Measurements from ENCODE around the gene FEM1B. TPM values are rescaled to one million over a fixed set of nuclear protein-coding genes. Genes with fewer than 3 reads are reported as not detected.

Gene FEM1B
- total RNA-seq, 1 experiment from 2014 or later = 22.1 TPM

DNA sequence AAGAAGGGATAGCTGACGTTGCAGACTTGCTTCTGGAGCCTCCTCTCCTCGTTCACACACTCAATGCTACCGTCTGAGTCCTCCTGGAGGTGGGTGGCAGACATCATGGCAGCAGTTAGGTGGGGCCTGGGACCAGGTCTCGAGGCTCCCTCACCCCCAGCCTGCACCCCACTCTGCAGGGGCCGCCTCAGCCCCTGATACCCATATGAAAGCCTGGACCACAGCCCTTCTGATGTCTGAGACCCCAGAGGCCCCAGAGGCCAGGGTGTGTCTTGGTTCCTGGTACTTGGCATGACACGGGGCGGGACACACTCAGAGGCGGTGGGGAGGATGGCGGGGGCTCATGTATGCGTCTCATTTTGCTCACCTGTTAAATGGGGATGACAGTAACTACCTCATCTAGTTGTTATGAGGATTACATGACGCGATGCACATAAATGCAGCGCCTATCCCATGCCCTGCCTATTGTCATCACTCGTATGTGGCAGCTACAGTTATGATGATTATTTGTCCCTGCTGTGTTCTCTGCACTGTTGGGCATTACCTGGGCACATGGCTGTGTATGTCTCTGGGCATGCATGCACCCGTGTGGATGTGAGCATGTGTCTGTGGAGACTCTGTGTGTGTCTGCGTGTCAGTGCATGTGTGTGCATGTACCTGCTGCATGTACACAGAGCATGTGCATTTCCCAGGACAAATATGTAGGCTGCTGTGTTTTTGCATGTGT, 39.9 kb downstream of the FEM1B start:
- intact Hi-C loops (cut with micrococcal nuclease) = no loop called here
- Histone ChIP-seq H3K4me1 (ENCODE audit: insufficient read depth, low read length) (no peaks in the 10 kb centered on the region), H2AFZ (ENCODE audit: low read length) (no peak overlapping the region), H3K27ac (ENCODE audit: low read length) (no peak overlapping the region), H3F3A (ENCODE audit: low read length, unreplicated experiment) (no peaks in the 10 kb centered on the region), H3K4me2 (ENCODE audit: low read length) (no peak overlapping the region), H3K36me3 (ENCODE audit: low read depth, low read length) (no peaks in the 10 kb centered on the region), H3K9me2 (replicated peaks; ENCODE audit: low read length) (no peaks in the 10 kb centered on the region), H3K9me3 (ENCODE audit: low read length) (no peaks in the 10 kb centered on the region), H4K20me1 (ENCODE audit: low read length) (no peaks in the 10 kb centered on the region), H3K79me2 (ENCODE audit: low read length) (no peaks in the 10 kb centered on the region), H3K27me3 (ENCODE audit: low read length) (no peaks in the 10 kb centered on the region), H3K4me3 (ENCODE audit: low read length) (no peak overlapping the region), H3K9ac (ENCODE audit: low read length) (no peak overlapping the region)
- TF ChIP-seq EZH2phosphoT487 (IDR thresholded peaks at IDR 0.05; ENCODE audit: borderline replicate concordance, low read length) (no peak), CTCF (conservative IDR thresholded peaks at IDR 0.05; ENCODE audit: low read depth, low read length) (no peak), EZH2 (IDR thresholded peaks at IDR 0.05; ENCODE audit: low read length, unreplicated experiment) (no peak)
- no TSS peak for BruUV-seq (replicated peaks)
- ATAC-seq (no peak), DNase-seq (no peak)
- POLR2A ChIA-PET (ENCODE audit: unreplicated experiment) = interaction anchor here (0.6 kb wide), 1 partner anchor 65 kb away, joined by 9 read pairs; no protein-coding TSS in a partner anchor
- CTCF ChIA-PET = no interaction called here

- no peak overlapping the region for H3K4me3 ChIP-seq (ENCODE audit: low read length)
- H3K9me3 ChIP-seq (ENCODE audit: low read length) = no peaks in the 10 kb centered on the region
- no TSS peak for BruUV-seq (replicated peaks)
- no peaks in the 10 kb centered on the region for H3K4me1 ChIP-seq (ENCODE audit: insufficient read depth, low read length)
- no peaks in the 10 kb centered on the region for H3K36me3 ChIP-seq (ENCODE audit: low read depth, low read length)
- no peak overlapping the region for H2AFZ ChIP-seq (ENCODE audit: low read length)
- TF ChIP-seq EZH2 (IDR thresholded peaks at IDR 0.05; ENCODE audit: low read length, unreplicated experiment) (no peak), EZH2phosphoT487 (IDR thresholded peaks at IDR 0.05; ENCODE audit: borderline replicate concordance, low read length) (no peak), CTCF (conservative IDR thresholded peaks at IDR 0.05; ENCODE audit: low read depth, low read length) (no peak)
- intact Hi-C loops (cut with micrococcal nuclease) = no loop called here
- H3K79me2 ChIP-seq (ENCODE audit: low read length) = no peaks in the 10 kb centered on the region
- H3K27me3 ChIP-seq (ENCODE audit: low read length) = no peaks in the 10 kb centered on the region
- DNase-seq = no peak
- H3K27ac ChIP-seq (ENCODE audit: low read length) = no peak overlapping the region
- H3K9ac ChIP-seq (ENCODE audit: low read length) = no peak overlapping the region
- CTCF ChIA-PET = no interaction called here
- no peaks in the 10 kb centered on the region for H3K9me2 ChIP-seq (replicated peaks; ENCODE audit: low read length)
- no peaks in the 10 kb centered on the region for H4K20me1 ChIP-seq (ENCODE audit: low read length)
- ATAC-seq = no peak
- POLR2A ChIA-PET (ENCODE audit: unreplicated experiment) = no interaction called here
- H3K4me2 ChIP-seq (ENCODE audit: low read length) = no peak overlapping the region
- no peaks in the 10 kb centered on the region for H3F3A ChIP-seq (ENCODE audit: low read length, unreplicated experiment)
Measured at GRCh38 chr15:68318008-68318835, 40.7 kb downstream of the FEM1B start.

All from PC-3 (cell line).